ENCODE measurements around the gene ASCC1.

GRCh38 chr10:72261784-72262404 is 45.8 kb upstream of the ASCC1 start:
- TF ChIP-seq EZH2 (IDR thresholded peaks at IDR 0.05; ENCODE audit: insufficient read depth, poor library complexity, severe bottlenecking) (no peak), EZH2phosphoT487 (IDR thresholded peaks at IDR 0.05; ENCODE audit: insufficient read depth, low read depth) (no peak)

Data from GM23248 (cell line).